HCT116 (cell line): ENCODE results near the gene PDGFA. TPM values are rescaled to one million over a fixed set of nuclear protein-coding genes. Genes with fewer than 3 reads are reported as not detected.

Source experiments
- ATAC-seq: fragments of 200-7000 bp; cut with Tn5 transposase; 2 replicates; pipeline ENCODE4 v1.9.1; 2020; ENCODE audit warnings: mild to moderate bottlenecking, moderate library complexity
- BruUV-seq: library from RNA; stranded (reverse); fragments of 400-500 nt; replicated peaks from 2 replicates; lab custom pipeline; 2021; lab: Mats Ljungman, UMichigan
- CTCF ChIA-PET: fragments of 300-600 bp; sonication (Branson Sonifier 250); formaldehyde crosslinking; loops from one replicate; lab custom pipeline; 2021; ENCODE audit warnings: antibody characterized with exemption; lab: Charles Lee
- POLR2A ChIA-PET: fragments of 300-600, 350-600 bp; sonication (Branson Sonifier 250); formaldehyde crosslinking; loops from one replicate; lab custom pipeline; 2021; ENCODE audit warnings: antibody characterized with exemption; lab: Charles Lee
- RAD21 ChIA-PET, 2 experiments: fragments of 300-600 bp; sonication (Branson Sonifier 250); formaldehyde crosslinking; loops; one replicate each; lab custom pipeline; 2023; ENCODE audit warnings: low total read pairs in 2 of 2; ENCODE audit not compliant: uncharacterized antibody in 2 of 2, unreplicated experiment in 2 of 2, low non-redundant PET in 1 of 2; lab: Charles Lee
- DNase-seq: peaks from one replicate; pipeline ENCODE4 v3.0.0-alpha.2; 2010; ENCODE audit warnings: low read depth, low spot score
- H2AFZ ChIP-seq: fragments of 200-600 bp; shearing (Covaris generic), sonication (generic); 2 replicates; pipeline ENCODE4 v1.6.1; 2017; ENCODE audit warnings: low read depth, mixed run types, mixed read lengths, antibody characterized with exemption, low read length; ENCODE audit not compliant: poor library complexity, severe bottlenecking
- H3K27ac ChIP-seq: 2 replicates; pipeline ENCODE4 v1.5.1; 2012; ENCODE audit warnings: low read depth, low read length
- H3K27me3 ChIP-seq: fragments of 200-600 bp; sonication (generic); 2 replicates; pipeline ENCODE4 v1.6.1; 2016; ENCODE audit warnings: mixed run types, low read length, mixed read lengths; ENCODE audit not compliant: insufficient read depth
- H3K36me3 ChIP-seq, 2 experiments: fragments of 200-500 bp in 1 of 2; fragments of 200-600 bp in 1 of 2; sonication (Bioruptor generic) in 1 of 2; sonication (generic) in 1 of 2; 2 replicates each; pipeline versions ENCODE4 v1.5.1 to v1.6.1; 2014 to 2016; ENCODE audit warnings: low read length in 2 of 2, inconsistent platforms in 1 of 2, mixed read lengths in 1 of 2, mixed run types in 1 of 2; ENCODE audit not compliant: insufficient read depth in 2 of 2, control insufficient read depth in 1 of 2
- H3K4me1 ChIP-seq, 2 experiments: fragments of 200-600 bp in 1 of 2; sonication (generic) in 1 of 2; 2 replicates each; pipeline versions ENCODE4 v1.5.1 to v1.6.1; 2012 to 2017; ENCODE audit warnings: low read length in 2 of 2, inconsistent platforms in 1 of 2, mild to moderate bottlenecking in 1 of 2, mixed read lengths in 1 of 2, mixed run types in 1 of 2, moderate library complexity in 1 of 2; ENCODE audit not compliant: insufficient read depth in 2 of 2, control insufficient read depth in 1 of 2
- H3K4me2 ChIP-seq: fragments of 200-600 bp; sonication (generic); 2 replicates; pipeline ENCODE4 v1.6.1; 2017; ENCODE audit warnings: mixed run types, low read length, mixed read lengths
- H3K4me3 ChIP-seq, 2 experiments: fragments of 200-600 bp in 1 of 2; sonication (generic) in 1 of 2; replicated peaks in 1 of 2; 2 replicates each; pipeline ENCODE4 v1.5.1; 2011 to 2016; ENCODE audit warnings: low read length in 2 of 2, control low read depth in 1 of 2, low read depth in 1 of 2, mild to moderate bottlenecking in 1 of 2, mixed read lengths in 1 of 2, mixed run types in 1 of 2
- H3K79me2 ChIP-seq: fragments of 200-600 bp; sonication (generic); 2 replicates; pipeline ENCODE4 v1.6.1; 2017; ENCODE audit warnings: mild to moderate bottlenecking, mixed run types, low read length, moderate library complexity, mixed read lengths; ENCODE audit not compliant: insufficient read depth
- H3K9ac ChIP-seq: fragments of 200-600 bp; sonication (generic); 2 replicates; pipeline ENCODE4 v1.6.1; 2016; ENCODE audit warnings: low read length, mixed read lengths
- H3K9me2 ChIP-seq: fragments of 200-600 bp; sonication (generic), shearing (Covaris generic); 2 replicates; pipeline ENCODE4 v1.6.1; 2017; ENCODE audit warnings: mixed run types, mild to moderate bottlenecking, moderate library complexity; ENCODE audit not compliant: insufficient read depth
- H3K9me3 ChIP-seq, 2 experiments: fragments of 200-500 bp in 1 of 2; fragments of 200-600 bp in 1 of 2; sonication (Bioruptor generic) in 1 of 2; sonication (generic) in 1 of 2; 2 replicates each; pipeline ENCODE4 v1.6.1; 2014 to 2017; ENCODE audit warnings: low read length in 2 of 2, mixed read lengths in 2 of 2, inconsistent platforms in 1 of 2, low read depth in 1 of 2, mild to moderate bottlenecking in 1 of 2, mixed run types in 1 of 2, moderate library complexity in 1 of 2; ENCODE audit not compliant: control insufficient read depth in 1 of 2, insufficient read depth in 1 of 2
- H4K20me1 ChIP-seq: fragments of 200-600 bp; sonication (generic), shearing (Covaris generic); 2 replicates; pipeline ENCODE4 v1.6.1; 2017; ENCODE audit warnings: mixed run types, mild to moderate bottlenecking, moderate library complexity; ENCODE audit not compliant: insufficient read depth
- CBX3 ChIP-seq: IDR thresholded peaks from 2 replicates; pipeline ENCODE4 v1.6.1; 2012; ENCODE audit warnings: low read depth
- CEBPB ChIP-seq: IDR thresholded peaks from 2 replicates; pipeline ENCODE4 v1.6.1; 2012; ENCODE audit warnings: low read depth
- EGR1 ChIP-seq: IDR thresholded peaks from 2 replicates; pipeline ENCODE4 v1.6.1; 2012; ENCODE audit warnings: low read depth
- FOSL1 ChIP-seq: IDR thresholded peaks from 2 replicates; pipeline ENCODE4 v1.6.1; 2012; ENCODE audit warnings: low read depth
- JUND ChIP-seq: IDR thresholded peaks from 2 replicates; pipeline ENCODE4 v1.6.1; 2012
- POLR2AphosphoS5 ChIP-seq: IDR thresholded peaks from 2 replicates; pipeline ENCODE4 v1.6.1; 2011; ENCODE audit warnings: mild to moderate bottlenecking, low read depth, low read length, moderate library complexity
- SIN3A ChIP-seq: IDR thresholded peaks from 2 replicates; pipeline ENCODE4 v1.6.1; 2012; ENCODE audit warnings: low read depth
- SP1 ChIP-seq: IDR thresholded peaks from 2 replicates; pipeline ENCODE4 v1.6.1; 2012; ENCODE audit warnings: low read depth
- SRF ChIP-seq: IDR thresholded peaks from 2 replicates; pipeline ENCODE4 v1.6.1; 2012; ENCODE audit warnings: low read depth
- TCF7L2 ChIP-seq: IDR thresholded peaks from 2 replicates; pipeline ENCODE4 v1.7.0; 2011; ENCODE audit warnings: borderline replicate concordance, inconsistent platforms; ENCODE audit not compliant: insufficient read depth, insufficient read length; ENCODE audit errors: extremely low read depth
- YY1 ChIP-seq: IDR thresholded peaks from 2 replicates; pipeline ENCODE4 v1.6.1; 2011; ENCODE audit warnings: low read length, low read depth, moderate library complexity, mild to moderate bottlenecking; ENCODE audit not compliant: insufficient replicate concordance; ENCODE audit errors: extremely low read depth
- ZNF274 ChIP-seq: fragments of 200-500 bp; sonication (Bioruptor generic); IDR thresholded peaks from 2 replicates; pipeline ENCODE4 v1.6.1; 2014; ENCODE audit warnings: mild to moderate bottlenecking, low read depth, low read length, inconsistent platforms
- intact Hi-C: fragments of 100-400 bp; cut with micrococcal nuclease; formaldehyde crosslinking; loops from 2 replicates; pipeline ENCODE4 v1.10.0; 2022
- total RNA-seq: library from RNA; stranded (reverse); gene quantifications from one replicate; pipeline ENCODE4 v1.2.1, GENCODE V29; 2021; ENCODE audit not compliant: unreplicated experiment
- TF ChIP-seq, protein P1 (sequence below): IDR thresholded peaks from 2 replicates; pipeline ENCODE4 v1.6.1; 2012
- TF ChIP-seq, protein P2 (sequence below): IDR thresholded peaks from 2 replicates; pipeline ENCODE4 v1.6.1; 2012
- TF ChIP-seq, protein P3 (sequence below): IDR thresholded peaks from 2 replicates; pipeline ENCODE4 v1.6.1; 2011; ENCODE audit warnings: mild to moderate bottlenecking, low read length, moderate library complexity; ENCODE audit not compliant: insufficient replicate concordance; ENCODE audit errors: extremely low read depth
- TF ChIP-seq, protein P4 (sequence below): IDR thresholded peaks from 2 replicates; pipeline ENCODE4 v1.6.1; 2012; ENCODE audit warnings: low read depth
- TF ChIP-seq, protein P5 (sequence below), 3 experiments: fragments of 200-600 bp in 1 of 3; sonication (generic) in 1 of 3; IDR thresholded peaks in 2 of 3; conservative IDR thresholded peaks in 1 of 3; 2 replicates each; pipeline ENCODE4 v1.5.1; 2012 to 2017; ENCODE audit warnings: low read depth in 2 of 3, low read length in 2 of 3, antibody characterized with exemption in 1 of 3, borderline replicate concordance in 1 of 3, control low read depth in 1 of 3, mild to moderate bottlenecking in 1 of 3, mixed read lengths in 1 of 3, mixed run types in 1 of 3, moderate library complexity in 1 of 3; ENCODE audit not compliant: insufficient read depth in 1 of 3

Gene PDGFA
- total RNA-seq, 1 experiment from 2014 or later: 44.7 TPM

DNA sequence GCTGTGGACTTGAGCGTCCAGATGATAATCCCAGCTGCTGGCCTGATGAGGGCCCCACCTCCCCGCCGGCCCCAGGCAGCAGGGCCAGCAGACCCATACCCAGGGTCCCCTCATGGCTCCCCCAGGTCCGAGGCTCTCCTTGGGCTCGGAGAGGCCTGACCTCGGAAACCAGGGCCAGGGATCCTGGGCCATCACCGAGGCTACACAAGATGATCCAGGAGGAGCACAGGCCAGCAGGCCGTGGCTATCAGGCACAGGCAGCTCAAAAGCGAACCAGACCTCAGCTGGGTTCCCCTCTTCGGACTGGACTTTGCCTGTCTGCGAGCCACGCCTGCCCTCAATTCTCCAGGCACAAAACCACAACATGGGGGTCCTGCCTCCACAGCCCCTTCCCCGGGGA is 17.4 kb downstream of the PDGFA start:
- intact Hi-C loops: no loop called here
- no peaks in the 10 kb centered on the region for H4K20me1 ChIP-seq
- CTCF ChIA-PET: no interaction called here

More for the DNA sequence above, 17.4 kb downstream of the PDGFA start:
- Histone ChIP-seq H3K9me2 (no peaks in the 10 kb centered on the region), H3K27ac (no peak overlapping the region), H3K4me1 (peaks cover 0 to 4% of the 10 kb centered on the region in 2 experiments; a peak in 2 of 4 replicates), H3K79me2 (no peaks in the 10 kb centered on the region), H3K9ac (no peak overlapping the region), H2AFZ (no peak overlapping the region), H3K4me2 (no peak overlapping the region), H3K27me3 (no peaks in the 10 kb centered on the region), H3K36me3 (peaks cover 5 to 16% of the 10 kb centered on the region in 2 experiments; a peak in 2 of 4 replicates), H3K4me3 (no peak overlapping the region), H3K9me3 (no peaks in the 10 kb centered on the region)
- BruUV-seq: no TSS peak
- RAD21 ChIA-PET: no interaction called here
- DNase-seq: no peak
- ATAC-seq: no peak
- POLR2A ChIA-PET: interaction anchor here (0.8 kb wide), 1 partner anchor 16 kb away, joined by 3 read pairs; no protein-coding TSS in a partner anchor
- TF ChIP-seq SIN3A (no peak), FOSL1 (no peak), TCF7L2 (no peak), YY1 (no peak), SRF (no peak), POLR2AphosphoS5 (no peak), SP1 (no peak), CEBPB (no peak), ZNF274 (no peak), JUND (no peak), CBX3 (no peak), EGR1 (no peak)
- TF ChIP-seq, protein P1, sequence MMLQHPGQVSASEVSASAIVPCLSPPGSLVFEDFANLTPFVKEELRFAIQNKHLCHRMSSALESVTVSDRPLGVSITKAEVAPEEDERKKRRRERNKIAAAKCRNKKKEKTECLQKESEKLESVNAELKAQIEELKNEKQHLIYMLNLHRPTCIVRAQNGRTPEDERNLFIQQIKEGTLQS: no peak
- TF ChIP-seq, protein P2, sequence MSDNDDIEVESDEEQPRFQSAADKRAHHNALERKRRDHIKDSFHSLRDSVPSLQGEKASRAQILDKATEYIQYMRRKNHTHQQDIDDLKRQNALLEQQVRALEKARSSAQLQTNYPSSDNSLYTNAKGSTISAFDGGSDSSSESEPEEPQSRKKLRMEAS: no peak
- TF ChIP-seq, protein P3, sequence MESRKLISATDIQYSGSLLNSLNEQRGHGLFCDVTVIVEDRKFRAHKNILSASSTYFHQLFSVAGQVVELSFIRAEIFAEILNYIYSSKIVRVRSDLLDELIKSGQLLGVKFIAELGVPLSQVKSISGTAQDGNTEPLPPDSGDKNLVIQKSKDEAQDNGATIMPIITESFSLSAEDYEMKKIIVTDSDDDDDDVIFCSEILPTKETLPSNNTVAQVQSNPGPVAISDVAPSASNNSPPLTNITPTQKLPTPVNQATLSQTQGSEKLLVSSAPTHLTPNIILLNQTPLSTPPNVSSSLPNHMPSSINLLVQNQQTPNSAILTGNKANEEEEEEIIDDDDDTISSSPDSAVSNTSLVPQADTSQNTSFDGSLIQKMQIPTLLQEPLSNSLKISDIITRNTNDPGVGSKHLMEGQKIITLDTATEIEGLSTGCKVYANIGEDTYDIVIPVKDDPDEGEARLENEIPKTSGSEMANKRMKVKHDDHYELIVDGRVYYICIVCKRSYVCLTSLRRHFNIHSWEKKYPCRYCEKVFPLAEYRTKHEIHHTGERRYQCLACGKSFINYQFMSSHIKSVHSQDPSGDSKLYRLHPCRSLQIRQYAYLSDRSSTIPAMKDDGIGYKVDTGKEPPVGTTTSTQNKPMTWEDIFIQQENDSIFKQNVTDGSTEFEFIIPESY: no peak
- TF ChIP-seq, protein P4, sequence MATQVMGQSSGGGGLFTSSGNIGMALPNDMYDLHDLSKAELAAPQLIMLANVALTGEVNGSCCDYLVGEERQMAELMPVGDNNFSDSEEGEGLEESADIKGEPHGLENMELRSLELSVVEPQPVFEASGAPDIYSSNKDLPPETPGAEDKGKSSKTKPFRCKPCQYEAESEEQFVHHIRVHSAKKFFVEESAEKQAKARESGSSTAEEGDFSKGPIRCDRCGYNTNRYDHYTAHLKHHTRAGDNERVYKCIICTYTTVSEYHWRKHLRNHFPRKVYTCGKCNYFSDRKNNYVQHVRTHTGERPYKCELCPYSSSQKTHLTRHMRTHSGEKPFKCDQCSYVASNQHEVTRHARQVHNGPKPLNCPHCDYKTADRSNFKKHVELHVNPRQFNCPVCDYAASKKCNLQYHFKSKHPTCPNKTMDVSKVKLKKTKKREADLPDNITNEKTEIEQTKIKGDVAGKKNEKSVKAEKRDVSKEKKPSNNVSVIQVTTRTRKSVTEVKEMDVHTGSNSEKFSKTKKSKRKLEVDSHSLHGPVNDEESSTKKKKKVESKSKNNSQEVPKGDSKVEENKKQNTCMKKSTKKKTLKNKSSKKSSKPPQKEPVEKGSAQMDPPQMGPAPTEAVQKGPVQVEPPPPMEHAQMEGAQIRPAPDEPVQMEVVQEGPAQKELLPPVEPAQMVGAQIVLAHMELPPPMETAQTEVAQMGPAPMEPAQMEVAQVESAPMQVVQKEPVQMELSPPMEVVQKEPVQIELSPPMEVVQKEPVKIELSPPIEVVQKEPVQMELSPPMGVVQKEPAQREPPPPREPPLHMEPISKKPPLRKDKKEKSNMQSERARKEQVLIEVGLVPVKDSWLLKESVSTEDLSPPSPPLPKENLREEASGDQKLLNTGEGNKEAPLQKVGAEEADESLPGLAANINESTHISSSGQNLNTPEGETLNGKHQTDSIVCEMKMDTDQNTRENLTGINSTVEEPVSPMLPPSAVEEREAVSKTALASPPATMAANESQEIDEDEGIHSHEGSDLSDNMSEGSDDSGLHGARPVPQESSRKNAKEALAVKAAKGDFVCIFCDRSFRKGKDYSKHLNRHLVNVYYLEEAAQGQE: no peak
- TF ChIP-seq, protein P5, sequence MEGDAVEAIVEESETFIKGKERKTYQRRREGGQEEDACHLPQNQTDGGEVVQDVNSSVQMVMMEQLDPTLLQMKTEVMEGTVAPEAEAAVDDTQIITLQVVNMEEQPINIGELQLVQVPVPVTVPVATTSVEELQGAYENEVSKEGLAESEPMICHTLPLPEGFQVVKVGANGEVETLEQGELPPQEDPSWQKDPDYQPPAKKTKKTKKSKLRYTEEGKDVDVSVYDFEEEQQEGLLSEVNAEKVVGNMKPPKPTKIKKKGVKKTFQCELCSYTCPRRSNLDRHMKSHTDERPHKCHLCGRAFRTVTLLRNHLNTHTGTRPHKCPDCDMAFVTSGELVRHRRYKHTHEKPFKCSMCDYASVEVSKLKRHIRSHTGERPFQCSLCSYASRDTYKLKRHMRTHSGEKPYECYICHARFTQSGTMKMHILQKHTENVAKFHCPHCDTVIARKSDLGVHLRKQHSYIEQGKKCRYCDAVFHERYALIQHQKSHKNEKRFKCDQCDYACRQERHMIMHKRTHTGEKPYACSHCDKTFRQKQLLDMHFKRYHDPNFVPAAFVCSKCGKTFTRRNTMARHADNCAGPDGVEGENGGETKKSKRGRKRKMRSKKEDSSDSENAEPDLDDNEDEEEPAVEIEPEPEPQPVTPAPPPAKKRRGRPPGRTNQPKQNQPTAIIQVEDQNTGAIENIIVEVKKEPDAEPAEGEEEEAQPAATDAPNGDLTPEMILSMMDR (IDR thresholded peaks at IDR 0.05 in 2 of 3, conservative IDR thresholded peaks at IDR 0.05 in 1 of 3; ENCODE audit: borderline replicate concordance in 1 of 3, insufficient read depth in 1 of 3, low read depth in 2 of 3, low read length in 2 of 3): no peak
